Activated B cell treated with CpG ODN at 0.5 μM for 24 hours (primary cell): ENCODE results near the gene SLC39A8. TPM values are rescaled to one million over a fixed set of nuclear protein-coding genes. Genes with fewer than 3 reads are reported as not detected.

ENCODE experiments used
- ATAC-seq: fragments of 200-7000 bp; cut with Tn5 transposase; one replicate; pipeline ENCODE4 v1.10.0; 2021; ENCODE audit warnings: low read depth, mild to moderate bottlenecking, moderate library complexity
- CTCF ChIA-PET: fragments of 350-600 bp; sonication (Branson Sonifier 250); formaldehyde crosslinking; loops from one replicate; lab custom pipeline; 2021; ENCODE audit warnings: antibody characterized with exemption; lab: Charles Lee
- POLR2A ChIA-PET: fragments of 350-600 bp; sonication (Branson Sonifier 250); formaldehyde crosslinking; loops from one replicate; lab custom pipeline; 2021; ENCODE audit warnings: antibody characterized with exemption; lab: Charles Lee
- DNase-seq: peaks from one replicate; pipeline ENCODE4 v3.0.0; 2022
- H3K27ac Mint-ChIP-seq: one replicate; pipeline ENCODE4 v1.8.0; 2020; ENCODE audit warnings: mixed read lengths
- H3K27me3 Mint-ChIP-seq: one replicate; pipeline ENCODE4 v1.8.0; 2021; ENCODE audit warnings: mixed read lengths
- H3K36me3 Mint-ChIP-seq: one replicate; pipeline ENCODE4 v1.8.0; 2021; ENCODE audit warnings: low read depth, mixed read lengths
- H3K4me1 Mint-ChIP-seq: one replicate; pipeline ENCODE4 v1.8.0; 2021; ENCODE audit warnings: mixed read lengths
- H3K4me3 Mint-ChIP-seq: one replicate; pipeline ENCODE4 v1.8.0; 2020; ENCODE audit warnings: mild to moderate bottlenecking, mixed read lengths
- H3K9me3 Mint-ChIP-seq: one replicate; pipeline ENCODE4 v1.8.0; 2020; ENCODE audit warnings: mixed read lengths
- intact Hi-C: fragments of 100-400 bp; cut with micrococcal nuclease; formaldehyde crosslinking; loops from one replicate; pipeline ENCODE4 v1.15.1; 2024
- total RNA-seq: library from RNA; stranded (reverse); gene quantifications from 2 replicates; pipeline ENCODE4 v1.2.3, GENCODE V29; 2022
- TF ChIP-seq, protein P1 (sequence below): fragments of 200-600 bp; IDR thresholded peaks from one replicate; pipeline ENCODE4 v1.8.0; 2022; ENCODE audit warnings: antibody characterized with exemption, mild to moderate bottlenecking

The SLC39A8 gene
- total RNA-seq, 1 donor from 2014 or later = 17.9 TPM

- ChIA-PET CTCF (no interaction called here), POLR2A (interaction anchor here (0.9 kb wide), 1 partner anchor 28 kb away, joined by 3 read pairs; no protein-coding TSS in a partner anchor)
- Mint-ChIP-seq H3K27ac (no peak overlapping the region), H3K27me3 (no peaks in the 10 kb centered on the region), H3K36me3 (no peaks in the 10 kb centered on the region), H3K4me3 (no peak overlapping the region), H3K4me1 (peaks cover 9% of the 10 kb centered on the region), H3K9me3 (peaks cover 5% of the 10 kb centered on the region)
- TF ChIP-seq, protein P1, sequence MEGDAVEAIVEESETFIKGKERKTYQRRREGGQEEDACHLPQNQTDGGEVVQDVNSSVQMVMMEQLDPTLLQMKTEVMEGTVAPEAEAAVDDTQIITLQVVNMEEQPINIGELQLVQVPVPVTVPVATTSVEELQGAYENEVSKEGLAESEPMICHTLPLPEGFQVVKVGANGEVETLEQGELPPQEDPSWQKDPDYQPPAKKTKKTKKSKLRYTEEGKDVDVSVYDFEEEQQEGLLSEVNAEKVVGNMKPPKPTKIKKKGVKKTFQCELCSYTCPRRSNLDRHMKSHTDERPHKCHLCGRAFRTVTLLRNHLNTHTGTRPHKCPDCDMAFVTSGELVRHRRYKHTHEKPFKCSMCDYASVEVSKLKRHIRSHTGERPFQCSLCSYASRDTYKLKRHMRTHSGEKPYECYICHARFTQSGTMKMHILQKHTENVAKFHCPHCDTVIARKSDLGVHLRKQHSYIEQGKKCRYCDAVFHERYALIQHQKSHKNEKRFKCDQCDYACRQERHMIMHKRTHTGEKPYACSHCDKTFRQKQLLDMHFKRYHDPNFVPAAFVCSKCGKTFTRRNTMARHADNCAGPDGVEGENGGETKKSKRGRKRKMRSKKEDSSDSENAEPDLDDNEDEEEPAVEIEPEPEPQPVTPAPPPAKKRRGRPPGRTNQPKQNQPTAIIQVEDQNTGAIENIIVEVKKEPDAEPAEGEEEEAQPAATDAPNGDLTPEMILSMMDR = no peak
- intact Hi-C loops = no loop called here
- ATAC-seq (no peak), DNase-seq (no peak)
Measured at GRCh38 chr4:102316585-102316984, 28.7 kb downstream of the SLC39A8 start.

DNA sequence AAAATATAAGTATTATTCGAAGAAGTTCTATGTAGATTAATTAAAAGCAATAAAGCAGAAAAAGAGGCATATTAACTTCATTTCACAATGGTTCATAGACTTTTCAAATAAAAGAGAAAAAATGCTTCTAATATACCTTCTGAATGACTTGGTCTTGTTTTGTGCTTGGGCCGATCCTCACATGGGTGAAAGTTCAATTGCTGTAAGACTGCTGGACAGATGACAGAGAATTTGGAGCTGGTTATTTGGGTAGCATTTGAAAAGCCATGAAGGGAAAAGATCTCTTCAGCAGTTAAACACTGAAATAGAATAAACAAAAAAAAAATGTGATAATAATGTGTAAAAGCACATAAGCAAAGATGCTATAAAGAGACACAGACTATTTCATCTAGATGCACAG lies 29.8 kb downstream of the SLC39A8 start:
- Mint-ChIP-seq H3K27me3 (no peaks in the 10 kb centered on the region), H3K36me3 (no peaks in the 10 kb centered on the region), H3K27ac (no peak overlapping the region), H3K4me3 (no peak overlapping the region), H3K9me3 (peaks cover 5% of the 10 kb centered on the region), H3K4me1 (no peaks in the 10 kb centered on the region)
- DNase-seq (no peak), ATAC-seq (no peak)
- intact Hi-C loops = no loop called here
- ChIA-PET POLR2A (no interaction called here), CTCF (no interaction called here)
- TF ChIP-seq, protein P1 = no peak

DNA sequence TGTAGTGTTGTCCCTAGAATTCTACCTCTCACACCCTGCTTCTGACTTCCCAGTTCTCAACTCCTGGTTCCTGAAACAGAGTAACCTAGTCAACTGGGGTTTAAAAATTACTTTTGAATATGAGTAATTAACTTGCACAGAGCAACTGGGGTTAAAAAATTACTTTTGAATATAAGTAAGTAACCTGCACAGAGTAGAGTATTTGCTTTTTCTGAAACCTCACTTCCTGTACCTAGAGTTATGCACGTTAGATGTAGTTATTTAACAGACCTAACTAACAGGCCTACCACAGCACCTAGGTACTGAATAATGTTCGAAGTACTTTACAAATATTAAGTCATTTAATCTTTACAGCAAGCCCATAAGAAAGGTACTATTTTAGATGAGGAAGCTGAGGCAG lies 32.9 kb downstream of the SLC39A8 start:
- no peak overlapping the region for H3K27ac Mint-ChIP-seq
- TF ChIP-seq, protein P1 = no peak
- peaks cover 5% of the 10 kb centered on the region for H3K9me3 Mint-ChIP-seq
- H3K4me1 Mint-ChIP-seq = peaks cover 2% of the 10 kb centered on the region
- no peak overlapping the region for H3K4me3 Mint-ChIP-seq
- DNase-seq (no peak), ATAC-seq (no peak)
- no peaks in the 10 kb centered on the region for H3K27me3 Mint-ChIP-seq
- CTCF ChIA-PET = no interaction called here
- intact Hi-C loops = no loop called here
- no peaks in the 10 kb centered on the region for H3K36me3 Mint-ChIP-seq
- POLR2A ChIA-PET = no interaction called here

- H3K4me3 Mint-ChIP-seq = no peak overlapping the region
- no peak for DNase-seq
- no peak overlapping the region for H3K27ac Mint-ChIP-seq
- ATAC-seq = no peak
- POLR2A ChIA-PET = no interaction called here
- H3K27me3 Mint-ChIP-seq = no peaks in the 10 kb centered on the region
- H3K9me3 Mint-ChIP-seq = peaks cover 3% of the 10 kb centered on the region
- TF ChIP-seq, protein P1 = no peak
- intact Hi-C loops = no loop called here
- H3K36me3 Mint-ChIP-seq = no peaks in the 10 kb centered on the region
- CTCF ChIA-PET = no interaction called here
- H3K4me1 Mint-ChIP-seq = peaks cover 2% of the 10 kb centered on the region
Measured at GRCh38 chr4:102311912-102312311, 33.4 kb downstream of the SLC39A8 start.

GRCh38 chr4:102311407-102311806 lies 33.9 kb downstream of the SLC39A8 start:
- ATAC-seq (no peak), DNase-seq (no peak)
- Mint-ChIP-seq H3K36me3 (peaks cover 3% of the 10 kb centered on the region), H3K4me1 (peaks cover 2% of the 10 kb centered on the region), H3K4me3 (no peak overlapping the region), H3K9me3 (no peaks in the 10 kb centered on the region), H3K27ac (no peak overlapping the region), H3K27me3 (no peaks in the 10 kb centered on the region)
- intact Hi-C loops = no loop called here
- CTCF ChIA-PET = interaction anchor here (0.9 kb wide), 1 partner anchor 11 kb away, joined by 3 read pairs; no protein-coding TSS in a partner anchor
- TF ChIP-seq, protein P1 = no peak
- POLR2A ChIA-PET = no interaction called here
